H1 (cell line): ENCODE results near the gene OXSR1.

ENCODE experiments used
- ATF2 ChIP-seq: IDR thresholded peaks from 2 replicates; pipeline ENCODE4 v1.6.1; 2012; ENCODE audit warnings: low read length, inconsistent platforms
- CBX8 ChIP-seq: fragments of 300-800, 300-1000 bp; sonication (generic); IDR thresholded peaks from 2 replicates; pipeline ENCODE4 v1.7.1; 2016; ENCODE audit warnings: low read depth, low read length, borderline replicate concordance
- CHD2 ChIP-seq: IDR thresholded peaks from 2 replicates; pipeline ENCODE4 v1.6.1; 2012; ENCODE audit warnings: low read length, improper control_type of control experiment
- EP300 ChIP-seq, 2 experiments: IDR thresholded peaks; 1 replicate in 1 of 2; 2 replicates in 1 of 2; pipeline ENCODE4 v1.6.1; 2011 to 2012; ENCODE audit warnings: low read depth in 2 of 2, low read length in 2 of 2, mild to moderate bottlenecking in 2 of 2, borderline replicate concordance in 1 of 2, inconsistent platforms in 1 of 2, moderate library complexity in 1 of 2
- HDAC2 ChIP-seq, 2 experiments: fragments of 300-600 bp in 1 of 2; sonication (generic) in 1 of 2; IDR thresholded peaks; 2 replicates each; pipeline ENCODE4 v1.6.1; 2011 to 2012; ENCODE audit warnings: low read depth in 2 of 2, low read length in 2 of 2, mild to moderate bottlenecking in 2 of 2, moderate library complexity in 2 of 2, borderline replicate concordance in 1 of 2, inconsistent platforms in 1 of 2
- HDAC6 ChIP-seq: IDR thresholded peaks from one replicate; pipeline ENCODE4 v1.7.1; 2012; ENCODE audit warnings: low read depth, mild to moderate bottlenecking, inconsistent platforms, low read length, moderate library complexity
- MAFK ChIP-seq: IDR thresholded peaks from 2 replicates; pipeline ENCODE4 v1.6.1; 2012; ENCODE audit warnings: low read depth, mild to moderate bottlenecking, improper control_type of control experiment, low read length
- PHF8 ChIP-seq: fragments of 200-600 bp; sonication (generic); conservative IDR thresholded peaks from 2 replicates; pipeline ENCODE4 v1.7.1; 2012; ENCODE audit warnings: low read depth, mild to moderate bottlenecking, inconsistent platforms, low read length, moderate library complexity
- POLR2A ChIP-seq, 2 experiments: IDR thresholded peaks; 1 replicate in 1 of 2; 2 replicates in 1 of 2; pipeline ENCODE4 v1.6.1; 2011; ENCODE audit warnings: low read depth in 2 of 2, low read length in 2 of 2, mild to moderate bottlenecking in 2 of 2; ENCODE audit errors: control extremely low read depth in 1 of 2
- SIX5 ChIP-seq: IDR thresholded peaks from 2 replicates; pipeline ENCODE4 v1.6.1; 2011; ENCODE audit warnings: mild to moderate bottlenecking, low read depth, low read length
- SP2 ChIP-seq: IDR thresholded peaks from 2 replicates; pipeline ENCODE4 v1.6.1; 2012; ENCODE audit warnings: mild to moderate bottlenecking, low read length, inconsistent platforms
- YY1 ChIP-seq: IDR thresholded peaks from 2 replicates; pipeline ENCODE4 v1.6.1; 2011; ENCODE audit warnings: low read depth, mild to moderate bottlenecking, low read length
- TF ChIP-seq, protein P1 (sequence below), 3 experiments: IDR thresholded peaks; 1 replicate in 2 of 3; 2 replicates in 1 of 3; pipeline versions ENCODE4 v1.5.1 to v1.6.1; 2011; ENCODE audit warnings: low read length in 3 of 3, mild to moderate bottlenecking in 3 of 3, inconsistent platforms in 2 of 3, low read depth in 1 of 3, moderate library complexity in 1 of 3; ENCODE audit not compliant: insufficient read depth in 1 of 3; ENCODE audit errors: control extremely low read depth in 1 of 3
- TF ChIP-seq, protein P2 (sequence below): IDR thresholded peaks from 2 replicates; pipeline ENCODE4 v1.6.1; 2011; ENCODE audit warnings: low read depth, mild to moderate bottlenecking, low read length; ENCODE audit not compliant: insufficient read depth

DNA sequence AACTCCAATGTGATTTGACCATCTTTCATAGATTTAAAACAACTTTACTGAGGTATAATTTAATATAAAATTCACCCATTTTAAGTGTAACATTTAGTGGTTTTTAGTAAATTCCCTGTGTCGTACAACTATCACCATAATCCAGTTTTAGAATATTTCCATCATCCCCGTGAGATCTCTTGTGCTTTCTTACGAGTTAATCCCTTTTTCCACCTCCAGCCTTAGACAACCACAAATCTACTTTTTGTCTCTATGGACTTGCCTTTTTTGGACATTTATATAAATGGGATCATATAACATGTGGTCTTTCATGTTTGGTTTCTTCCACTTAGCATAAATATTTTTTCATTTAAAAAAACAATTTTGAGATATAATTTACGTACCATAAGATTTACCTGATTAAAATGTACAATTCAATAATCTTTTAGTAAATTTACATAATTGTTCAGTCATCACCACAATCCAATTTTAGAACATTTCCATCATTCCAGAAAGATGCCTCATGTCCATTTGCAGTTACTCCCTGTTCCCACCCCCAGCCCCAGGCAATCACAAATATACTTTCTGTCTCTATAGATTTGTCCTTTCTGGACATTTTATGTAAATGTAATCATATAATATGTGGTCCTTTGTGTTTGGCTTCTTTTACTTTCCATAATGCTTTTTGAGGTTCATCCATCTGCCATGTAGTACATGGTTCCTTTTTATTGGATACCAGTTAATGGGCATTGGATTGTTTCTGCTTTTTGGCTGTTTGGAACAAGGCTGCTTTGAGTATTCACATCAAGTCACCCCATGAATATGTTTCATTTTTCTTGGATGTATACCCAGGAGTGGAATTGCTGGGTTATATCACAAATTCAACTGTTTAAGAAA is 3.1 kb downstream of the OXSR1 start:
- TF ChIP-seq, protein P1, sequence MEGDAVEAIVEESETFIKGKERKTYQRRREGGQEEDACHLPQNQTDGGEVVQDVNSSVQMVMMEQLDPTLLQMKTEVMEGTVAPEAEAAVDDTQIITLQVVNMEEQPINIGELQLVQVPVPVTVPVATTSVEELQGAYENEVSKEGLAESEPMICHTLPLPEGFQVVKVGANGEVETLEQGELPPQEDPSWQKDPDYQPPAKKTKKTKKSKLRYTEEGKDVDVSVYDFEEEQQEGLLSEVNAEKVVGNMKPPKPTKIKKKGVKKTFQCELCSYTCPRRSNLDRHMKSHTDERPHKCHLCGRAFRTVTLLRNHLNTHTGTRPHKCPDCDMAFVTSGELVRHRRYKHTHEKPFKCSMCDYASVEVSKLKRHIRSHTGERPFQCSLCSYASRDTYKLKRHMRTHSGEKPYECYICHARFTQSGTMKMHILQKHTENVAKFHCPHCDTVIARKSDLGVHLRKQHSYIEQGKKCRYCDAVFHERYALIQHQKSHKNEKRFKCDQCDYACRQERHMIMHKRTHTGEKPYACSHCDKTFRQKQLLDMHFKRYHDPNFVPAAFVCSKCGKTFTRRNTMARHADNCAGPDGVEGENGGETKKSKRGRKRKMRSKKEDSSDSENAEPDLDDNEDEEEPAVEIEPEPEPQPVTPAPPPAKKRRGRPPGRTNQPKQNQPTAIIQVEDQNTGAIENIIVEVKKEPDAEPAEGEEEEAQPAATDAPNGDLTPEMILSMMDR (IDR thresholded peaks at IDR 0.05; ENCODE audit: control extremely low read depth in 1 of 3, insufficient read depth in 1 of 3, low read depth in 1 of 3, low read length in 3 of 3), result no peak
- TF ChIP-seq MAFK (no peak), HDAC6 (no peak), YY1 (no peak), CBX8 (no peak), EP300 (IDR thresholded peaks at IDR 0.05; ENCODE audit: borderline replicate concordance in 1 of 2, low read depth in 2 of 2, low read length in 2 of 2) (no peak), PHF8 (no peak), ATF2 (no peak), SIX5 (no peak), POLR2A (IDR thresholded peaks at IDR 0.05; ENCODE audit: control extremely low read depth in 1 of 2, low read depth in 2 of 2, low read length in 2 of 2) (no peak), SP2 (no peak), HDAC2 (IDR thresholded peaks at IDR 0.05; ENCODE audit: borderline replicate concordance in 1 of 2, low read depth in 2 of 2, low read length in 2 of 2) (no peak), CHD2 (no peak)
- TF ChIP-seq, protein P2, sequence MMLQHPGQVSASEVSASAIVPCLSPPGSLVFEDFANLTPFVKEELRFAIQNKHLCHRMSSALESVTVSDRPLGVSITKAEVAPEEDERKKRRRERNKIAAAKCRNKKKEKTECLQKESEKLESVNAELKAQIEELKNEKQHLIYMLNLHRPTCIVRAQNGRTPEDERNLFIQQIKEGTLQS, result no peak
